CD4-positive, alpha-beta memory T cell (primary cell): Measurements from ENCODE around the gene CRYGB. TPM values are rescaled to one million over a fixed set of nuclear protein-coding genes. Genes with fewer than 3 reads are reported as not detected.
A peak's percentile ranks its signal among the peaks of the same experiment; 100 is the strongest.

ENCODE experiments used
- CTCF ChIA-PET: fragments of 350-600 bp; sonication (Branson Sonifier 250); formaldehyde crosslinking; loops from one replicate; lab custom pipeline; 2021; ENCODE audit warnings: inconsistent platforms; ENCODE audit not compliant: partially characterized antibody; lab: Charles Lee
- POLR2A ChIA-PET: fragments of 350-600 bp; sonication (Branson Sonifier 250); formaldehyde crosslinking; loops from one replicate; lab custom pipeline; 2021; ENCODE audit not compliant: partially characterized antibody; lab: Charles Lee
- DNase-seq, 5 donors: peaks; one replicate each; pipeline versions ENCODE4 v3.0.0 to v3.0.0-alpha.2; 2020 to 2022; ENCODE audit warnings: mixed read lengths in 1 of 5
- H3K27ac ChIP-seq: one replicate; pipeline ENCODE4 v1.7.0; 2013; ENCODE audit warnings: low read depth, low read length
- H3K27me3 ChIP-seq: 2 replicates; pipeline ENCODE4 v1.7.0; 2013; ENCODE audit warnings: mild to moderate bottlenecking, low read length, moderate library complexity; ENCODE audit not compliant: insufficient read depth
- H3K36me3 ChIP-seq: 2 replicates; pipeline ENCODE4 v1.7.0; 2013; ENCODE audit warnings: mild to moderate bottlenecking, low read length, moderate library complexity; ENCODE audit not compliant: insufficient read depth
- H3K4me1 ChIP-seq: 2 replicates; pipeline ENCODE4 v1.7.0; 2013; ENCODE audit warnings: mild to moderate bottlenecking, low read length, moderate library complexity; ENCODE audit not compliant: insufficient read depth
- H3K4me3 ChIP-seq, 2 donors: one replicate each; pipeline ENCODE4 v1.7.0; 2013; ENCODE audit warnings: low read length in 2 of 2, mild to moderate bottlenecking in 1 of 2
- H3K9me3 ChIP-seq, 2 donors: one replicate each; pipeline ENCODE4 v1.7.0; 2013; ENCODE audit warnings: low read length in 2 of 2, control low read depth in 1 of 2; ENCODE audit not compliant: control insufficient read depth in 1 of 2
- H3K27ac Mint-ChIP-seq, 7 donors: one replicate each; pipeline ENCODE4 v1.8.0; 2020 to 2021; ENCODE audit warnings: mixed read lengths in 7 of 7, mild to moderate bottlenecking in 6 of 7, inconsistent platforms in 3 of 7, moderate library complexity in 3 of 7
- H3K27me3 Mint-ChIP-seq, 2 donors: one replicate each; pipeline ENCODE4 v1.8.0; 2020 to 2021; ENCODE audit warnings: mixed read lengths in 2 of 2
- H3K36me3 Mint-ChIP-seq, 2 donors: one replicate each; pipeline ENCODE4 v1.8.0; 2020 to 2021; ENCODE audit warnings: mixed read lengths in 2 of 2, inconsistent platforms in 1 of 2, mild to moderate bottlenecking in 1 of 2
- H3K4me1 Mint-ChIP-seq, 4 donors: one replicate each; pipeline ENCODE4 v1.8.0; 2020 to 2021; ENCODE audit warnings: mixed read lengths in 4 of 4, mild to moderate bottlenecking in 1 of 4
- H3K4me3 Mint-ChIP-seq, 8 donors: one replicate each; pipeline ENCODE4 v1.8.0; 2020 to 2021; ENCODE audit warnings: mixed read lengths in 8 of 8, mild to moderate bottlenecking in 7 of 8, moderate library complexity in 6 of 8, inconsistent platforms in 3 of 8
- H3K9me3 Mint-ChIP-seq, 8 donors: one replicate each; pipeline ENCODE4 v1.8.0; 2020 to 2021; ENCODE audit warnings: mixed read lengths in 8 of 8, mild to moderate bottlenecking in 5 of 8, inconsistent platforms in 3 of 8, moderate library complexity in 1 of 8
- intact Hi-C: fragments of 100-400 bp; cut with micrococcal nuclease; formaldehyde crosslinking; loops from one replicate; pipeline ENCODE4 v1.15.1; 2023
- polyA plus RNA-seq, 2 donors: library from polyadenylated mRNA; unstranded; fragments of 300-500 nt; fragmentation: Illumina TruSeq; gene quantifications; one replicate each; pipeline ENCODE4 v1.2.3, GENCODE V29; 2021
- total RNA-seq, 2 experiments: library from RNA; stranded (reverse); gene quantifications; one replicate each; pipeline ENCODE4 v1.2.3, GENCODE V29; 2021

The CRYGB gene
- total RNA-seq (not detected), polyA plus RNA-seq (not detected)

GRCh38 chr2:208146006-208146405, at the start of gene CRYGB:
CRYGB (minus strand) TSS chr2:208146158; CDS start chr2:208146120, 38 bp downstream.
- POLR2A ChIA-PET = no interaction called here
- DNase-seq = no peak
- H3K4me3 Mint-ChIP-seq = no peak within 1 kb of the TSS
- no peaks in the 10 kb centered on the region for H3K4me1 Mint-ChIP-seq
- Histone ChIP-seq H3K27ac (no peak within 1 kb of the TSS), H3K9me3 (no peaks in the 10 kb centered on the region), H3K4me3 (no peak within 1 kb of the TSS), H3K27me3 (no peaks in the 10 kb centered on the region), H3K4me1 (no peaks in the 10 kb centered on the region), H3K36me3 (no peaks in the 10 kb centered on the region)
- H3K27ac Mint-ChIP-seq = no peak within 1 kb of the TSS
- peaks cover 0 to 8% (median 5%) of the 10 kb centered on the region in 8 donors for H3K9me3 Mint-ChIP-seq
- CTCF ChIA-PET = interaction anchor here (1.4 kb wide), 1 partner anchor 9 kb away, joined by 3 read pairs; no protein-coding TSS in a partner anchor
- H3K27me3 Mint-ChIP-seq = peaks cover 7 to 13% of the 10 kb centered on the region in 2 donors
- H3K36me3 Mint-ChIP-seq = no peaks in the 10 kb centered on the region
- intact Hi-C loops = no loop called here

GRCh38 chr2:208195531-208195930, 49.6 kb upstream of the CRYGB start:
- Mint-ChIP-seq H3K4me3 (no peak overlapping the region), H3K4me1 (no peaks in the 10 kb centered on the region), H3K9me3 (no peaks in the 10 kb centered on the region), H3K36me3 (no peaks in the 10 kb centered on the region), H3K27ac (no peak overlapping the region), H3K27me3 (peaks cover 4 to 5% of the 10 kb centered on the region in 2 donors)
- H3K36me3 ChIP-seq = no peaks in the 10 kb centered on the region
- intact Hi-C loops = no loop called here
- H3K4me1 ChIP-seq = no peaks in the 10 kb centered on the region
- no peak for DNase-seq
- no peaks in the 10 kb centered on the region for H3K9me3 ChIP-seq
- CTCF ChIA-PET = no interaction called here
- no peaks in the 10 kb centered on the region for H3K27me3 ChIP-seq
- no peak overlapping the region for H3K27ac ChIP-seq
- POLR2A ChIA-PET = no interaction called here
- no peak overlapping the region for H3K4me3 ChIP-seq

- Histone ChIP-seq H3K27ac (no peak overlapping the region), H3K36me3 (no peaks in the 10 kb centered on the region), H3K4me1 (no peaks in the 10 kb centered on the region), H3K9me3 (no peaks in the 10 kb centered on the region), H3K27me3 (no peaks in the 10 kb centered on the region), H3K4me3 (no peak overlapping the region)
- intact Hi-C loops = no loop called here
- POLR2A ChIA-PET = interaction anchor here (0.6 kb wide), 1 partner anchor 392 kb away, joined by 5 read pairs; no protein-coding TSS in a partner anchor
- peaks cover 7 to 8% of the 10 kb centered on the region in 2 donors for H3K27me3 Mint-ChIP-seq
- H3K9me3 Mint-ChIP-seq = no peaks in the 10 kb centered on the region
- H3K36me3 Mint-ChIP-seq = no peaks in the 10 kb centered on the region
- H3K27ac Mint-ChIP-seq = no peak overlapping the region
- CTCF ChIA-PET = interaction anchor here (1.2 to 1.5 kb wide), 2 partner anchors 12 to 17 kb away, joined by 4 read pairs; no protein-coding TSS in a partner anchor
- H3K4me1 Mint-ChIP-seq = no peaks in the 10 kb centered on the region
- no peak overlapping the region for H3K4me3 Mint-ChIP-seq
- no peak for DNase-seq
These were observed 46.8 kb upstream of the CRYGB start for GRCh38 chr2:208192611-208193236.

- Histone ChIP-seq H3K27me3 (no peaks in the 10 kb centered on the region), H3K36me3 (no peaks in the 10 kb centered on the region), H3K9me3 (no peaks in the 10 kb centered on the region), H3K27ac (no peak within 1 kb of the TSS), H3K4me1 (no peaks in the 10 kb centered on the region), H3K4me3 (no peak within 1 kb of the TSS)
- no peak for DNase-seq
- H3K36me3 Mint-ChIP-seq = no peaks in the 10 kb centered on the region
- ChIA-PET POLR2A (no interaction called here), CTCF (interaction anchor here (3.7 kb wide), 1 partner anchor 14 kb away, joined by 23 read pairs; no protein-coding TSS in a partner anchor)
- H3K9me3 Mint-ChIP-seq = no peaks in the 10 kb centered on the region
- H3K4me1 Mint-ChIP-seq = no peaks in the 10 kb centered on the region
- no peak within 1 kb of the TSS for H3K4me3 Mint-ChIP-seq
- intact Hi-C loops = no loop called here
- H3K27ac Mint-ChIP-seq = no peak within 1 kb of the TSS
- H3K27me3 Mint-ChIP-seq = peaks cover 6% of the 10 kb centered on the region in 2 donors
These were observed 44.0 kb upstream of the CRYGB start, which contains the start of gene C2orf80 for GRCh38 chr2:208189810-208190503. C2orf80 (minus strand) TSS chr2:208190030; CDS start chr2:208186986, 3,044 bp downstream.

- H3K36me3 Mint-ChIP-seq = no peaks in the 10 kb centered on the region
- no peak overlapping the region for H3K4me3 Mint-ChIP-seq
- no peak for DNase-seq
- H3K9me3 Mint-ChIP-seq = no peaks in the 10 kb centered on the region
- H3K27ac Mint-ChIP-seq = no peak overlapping the region
- ChIA-PET CTCF (interaction anchor here (3.7 kb wide), 1 partner anchor 14 kb away, joined by 23 read pairs; no protein-coding TSS in a partner anchor), POLR2A (no interaction called here)
- intact Hi-C loops = no loop called here
- no peaks in the 10 kb centered on the region for H3K9me3 ChIP-seq
- no peak overlapping the region for H3K4me3 ChIP-seq
- no peaks in the 10 kb centered on the region for H3K27me3 ChIP-seq
- H3K4me1 Mint-ChIP-seq = no peaks in the 10 kb centered on the region
- peaks cover 4 to 9% of the 10 kb centered on the region in 2 donors for H3K27me3 Mint-ChIP-seq
- H3K27ac ChIP-seq = no peak overlapping the region
- H3K36me3 ChIP-seq = no peaks in the 10 kb centered on the region
- H3K4me1 ChIP-seq = no peaks in the 10 kb centered on the region
These were observed 43.3 kb upstream of the CRYGB start for GRCh38 chr2:208189069-208189809.

GRCh38 chr2:208186893-208187292, 40.9 kb upstream of the CRYGB start:
- no peak overlapping the region for H3K27ac Mint-ChIP-seq
- no peaks in the 10 kb centered on the region for H3K4me1 Mint-ChIP-seq
- POLR2A ChIA-PET = no interaction called here
- no peak for DNase-seq
- intact Hi-C loops = no loop called here
- Histone ChIP-seq H3K27me3 (no peaks in the 10 kb centered on the region), H3K9me3 (no peaks in the 10 kb centered on the region), H3K4me1 (no peaks in the 10 kb centered on the region), H3K4me3 (no peak overlapping the region), H3K36me3 (no peaks in the 10 kb centered on the region), H3K27ac (no peak overlapping the region)
- H3K36me3 Mint-ChIP-seq = no peaks in the 10 kb centered on the region
- CTCF ChIA-PET = interaction anchor here (3.6 kb wide), 1 partner anchor 12 kb away, joined by 19 read pairs; no protein-coding TSS in a partner anchor
- no peaks in the 10 kb centered on the region for H3K9me3 Mint-ChIP-seq
- H3K4me3 Mint-ChIP-seq = no peak overlapping the region
- H3K27me3 Mint-ChIP-seq = peaks cover 5 to 12% of the 10 kb centered on the region in 2 donors

- ChIA-PET CTCF (interaction anchor here (3.6 kb wide), 1 partner anchor 11 kb away, joined by 19 read pairs; no protein-coding TSS in a partner anchor), POLR2A (no interaction called here)
- no peak for DNase-seq
- Histone ChIP-seq H3K27ac (no peak overlapping the region), H3K4me1 (no peaks in the 10 kb centered on the region), H3K36me3 (no peaks in the 10 kb centered on the region), H3K9me3 (no peaks in the 10 kb centered on the region), H3K4me3 (no peak overlapping the region), H3K27me3 (no peaks in the 10 kb centered on the region)
- Mint-ChIP-seq H3K4me3 (no peak overlapping the region), H3K27ac (peak overlapping the region in 1 of 7 donors; percentile 23), H3K9me3 (no peaks in the 10 kb centered on the region), H3K36me3 (no peaks in the 10 kb centered on the region), H3K27me3 (peaks cover 5 to 12% of the 10 kb centered on the region in 2 donors), H3K4me1 (no peaks in the 10 kb centered on the region)
- intact Hi-C loops = no loop called here
These were observed 40.5 kb upstream of the CRYGB start for GRCh38 chr2:208186465-208186864.
